GM20000 (cell line): ENCODE results near the gene COL26A1.
A peak's percentile ranks its signal among the peaks of the same experiment; 100 is the strongest.

Experiments
- DNase-seq: peaks from one replicate; pipeline ENCODE4 v3.0.0; 2012; ENCODE audit warnings: low spot score
- CTCF ChIP-seq: IDR thresholded peaks from 2 replicates; pipeline ENCODE4 v1.5.1; 2012; ENCODE audit warnings: mild to moderate bottlenecking, control low read depth; ENCODE audit errors: extremely low read depth, missing control alignments

Gene COL26A1

GRCh38 chr7:101588131-101588935 is 225.7 kb downstream of the COL26A1 start:
- peak; percentile 5 for DNase-seq
- TF ChIP-seq CTCF: no peak

GRCh38 chr7:101589052-101589451 is 226.4 kb downstream of the COL26A1 start:
- no peak for TF ChIP-seq CTCF
- DNase-seq: peak; percentile 6

GRCh38 chr7:101589976-101590662 is 227.4 kb downstream of the COL26A1 start:
- DNase-seq: peak; percentile 2
- no peak for TF ChIP-seq CTCF

- no peak for TF ChIP-seq CTCF
- peak; percentile 6 for DNase-seq
Measured at GRCh38 chr7:101590663-101591435, 228.2 kb downstream of the COL26A1 start.

GRCh38 chr7:101591504-101591903 is 228.8 kb downstream of the COL26A1 start:
- DNase-seq: no peak
- TF ChIP-seq CTCF: no peak

GRCh38 chr7:101593556-101593955 is 230.9 kb downstream of the COL26A1 start:
- peak; percentile 7 for DNase-seq
- no peak for TF ChIP-seq CTCF

- DNase-seq: peak; percentile 3
- TF ChIP-seq CTCF: no peak
Measured at GRCh38 chr7:101594790-101595189, 232.1 kb downstream of the COL26A1 start.
